H1 (cell line): ENCODE measurements around the gene ISCA2. TPM values are rescaled to one million over a fixed set of nuclear protein-coding genes. Genes with fewer than 3 reads are reported as not detected.

Source experiments
- CREB1 ChIP-seq: IDR thresholded peaks from 2 replicates; pipeline ENCODE4 v1.6.1; 2012; ENCODE audit warnings: inconsistent platforms
- KDM5A ChIP-seq: fragments of 200-600 bp; IDR thresholded peaks from 2 replicates; pipeline ENCODE4 v1.7.1; 2012; ENCODE audit warnings: mild to moderate bottlenecking, low read length, inconsistent platforms, mixed read lengths
- NANOG ChIP-seq: IDR thresholded peaks from 2 replicates; pipeline ENCODE4 v1.6.1; 2011; ENCODE audit warnings: low read length, low read depth, mild to moderate bottlenecking, inconsistent platforms; ENCODE audit not compliant: insufficient read depth, poor library complexity, severe bottlenecking
- TAF1 ChIP-seq: IDR thresholded peaks from 2 replicates; pipeline ENCODE4 v1.6.1; 2011; ENCODE audit warnings: mild to moderate bottlenecking, low read depth, low read length
- polyA plus RNA-seq, 7 experiments: library from polyadenylated mRNA; depleted of rRNA in 3 of 7; stranded (reverse) in 5 of 7; unstranded in 2 of 7; fragments of >200 nt in 5 of 7; fragments of 200-250 nt in 2 of 7; gene quantifications; 1 replicate in 5 of 7; 2 replicates in 1 of 7; 4 replicates in 1 of 7; pipeline versions ENCODE4 v1.2.1 to v1.2.3, GENCODE V29; 2011 to 2013; ENCODE audit warnings: missing spikeins in 2 of 7, mixed read lengths in 2 of 7
- total RNA-seq: library from RNA; stranded (reverse); fragmentation: NEBNext Ultra II Directional; extraction: Animal tissue kit (Norgen Biotek cat#: 25700); gene quantifications from 2 replicates; pipeline ENCODE4 v1.2.1, GENCODE V29; 2021
- TF ChIP-seq, protein P1 (sequence below): fragments of 300-600 bp; sonication (generic); IDR thresholded peaks from 2 replicates; pipeline ENCODE4 v1.7.1; 2012; ENCODE audit warnings: low read length, moderate library complexity, mild to moderate bottlenecking, inconsistent platforms; ENCODE audit not compliant: insufficient replicate concordance
- TF ChIP-seq, protein P2 (sequence below), 3 experiments: IDR thresholded peaks; 1 replicate in 2 of 3; 2 replicates in 1 of 3; pipeline versions ENCODE4 v1.5.1 to v1.6.1; 2011; ENCODE audit warnings: low read length in 3 of 3, mild to moderate bottlenecking in 3 of 3, inconsistent platforms in 2 of 3, low read depth in 1 of 3, moderate library complexity in 1 of 3; ENCODE audit not compliant: insufficient read depth in 1 of 3; ENCODE audit errors: control extremely low read depth in 1 of 3

Gene ISCA2
- total and polyA plus RNA-seq, 2 of the 8 experiments (the other 6 are each of a cell fraction or from before 2014, with no cell fraction given) = 43.5 to 78.6 TPM

DNA sequence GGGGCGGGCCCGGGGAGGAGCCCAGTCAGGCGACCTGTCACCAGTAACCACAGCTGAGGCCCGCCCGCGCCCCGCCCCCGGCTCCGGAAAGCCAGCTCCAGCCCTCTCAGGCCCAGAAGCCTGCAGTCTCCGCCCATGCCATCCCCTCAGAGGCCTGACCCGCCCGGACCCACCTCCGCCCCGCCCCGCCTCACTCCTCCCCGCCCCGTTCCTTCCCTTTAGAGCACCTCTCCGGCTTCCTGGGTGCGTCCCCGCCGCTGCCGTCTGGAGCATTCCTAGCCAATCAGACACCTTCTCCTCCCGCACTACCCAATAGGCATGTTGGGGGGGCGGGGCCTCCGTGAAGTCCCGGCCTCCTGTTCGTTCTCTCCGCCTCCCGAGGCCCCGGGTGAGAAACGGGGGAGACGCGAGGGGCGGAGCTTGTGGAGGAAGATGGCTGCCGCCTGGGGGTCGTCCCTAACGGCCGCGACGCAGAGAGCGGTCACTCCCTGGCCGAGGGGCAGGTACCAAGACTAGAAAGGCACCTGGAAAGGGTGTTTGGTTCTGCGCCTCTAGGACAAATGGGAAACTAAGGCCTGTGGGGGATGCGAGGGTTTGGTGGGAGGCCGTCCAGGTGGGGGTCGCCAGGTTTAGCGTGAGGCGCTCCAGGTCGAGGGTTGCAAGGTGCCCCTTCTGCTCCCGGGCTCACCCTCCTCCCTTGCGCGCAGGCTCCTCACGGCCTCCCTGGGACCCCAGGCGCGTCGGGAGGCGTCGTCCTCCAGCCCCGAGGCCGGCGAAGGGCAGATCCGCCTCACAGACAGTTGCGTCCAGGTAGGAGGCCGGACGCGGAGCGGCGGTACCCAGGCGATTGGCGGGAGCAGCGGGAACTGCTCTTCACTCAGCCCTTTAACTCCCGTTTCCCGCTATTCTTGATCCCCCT lies at the start of gene ISCA2 (continued):
- TF ChIP-seq KDM5A (peak; percentile 70; the same call in 1 of the 2 replicates), TAF1 (peak; percentile 83), NANOG (no peak), CREB1 (0 out of 2 replicates have a peak, but pooled peaks have one; percentile 44)
- TF ChIP-seq, protein P1, sequence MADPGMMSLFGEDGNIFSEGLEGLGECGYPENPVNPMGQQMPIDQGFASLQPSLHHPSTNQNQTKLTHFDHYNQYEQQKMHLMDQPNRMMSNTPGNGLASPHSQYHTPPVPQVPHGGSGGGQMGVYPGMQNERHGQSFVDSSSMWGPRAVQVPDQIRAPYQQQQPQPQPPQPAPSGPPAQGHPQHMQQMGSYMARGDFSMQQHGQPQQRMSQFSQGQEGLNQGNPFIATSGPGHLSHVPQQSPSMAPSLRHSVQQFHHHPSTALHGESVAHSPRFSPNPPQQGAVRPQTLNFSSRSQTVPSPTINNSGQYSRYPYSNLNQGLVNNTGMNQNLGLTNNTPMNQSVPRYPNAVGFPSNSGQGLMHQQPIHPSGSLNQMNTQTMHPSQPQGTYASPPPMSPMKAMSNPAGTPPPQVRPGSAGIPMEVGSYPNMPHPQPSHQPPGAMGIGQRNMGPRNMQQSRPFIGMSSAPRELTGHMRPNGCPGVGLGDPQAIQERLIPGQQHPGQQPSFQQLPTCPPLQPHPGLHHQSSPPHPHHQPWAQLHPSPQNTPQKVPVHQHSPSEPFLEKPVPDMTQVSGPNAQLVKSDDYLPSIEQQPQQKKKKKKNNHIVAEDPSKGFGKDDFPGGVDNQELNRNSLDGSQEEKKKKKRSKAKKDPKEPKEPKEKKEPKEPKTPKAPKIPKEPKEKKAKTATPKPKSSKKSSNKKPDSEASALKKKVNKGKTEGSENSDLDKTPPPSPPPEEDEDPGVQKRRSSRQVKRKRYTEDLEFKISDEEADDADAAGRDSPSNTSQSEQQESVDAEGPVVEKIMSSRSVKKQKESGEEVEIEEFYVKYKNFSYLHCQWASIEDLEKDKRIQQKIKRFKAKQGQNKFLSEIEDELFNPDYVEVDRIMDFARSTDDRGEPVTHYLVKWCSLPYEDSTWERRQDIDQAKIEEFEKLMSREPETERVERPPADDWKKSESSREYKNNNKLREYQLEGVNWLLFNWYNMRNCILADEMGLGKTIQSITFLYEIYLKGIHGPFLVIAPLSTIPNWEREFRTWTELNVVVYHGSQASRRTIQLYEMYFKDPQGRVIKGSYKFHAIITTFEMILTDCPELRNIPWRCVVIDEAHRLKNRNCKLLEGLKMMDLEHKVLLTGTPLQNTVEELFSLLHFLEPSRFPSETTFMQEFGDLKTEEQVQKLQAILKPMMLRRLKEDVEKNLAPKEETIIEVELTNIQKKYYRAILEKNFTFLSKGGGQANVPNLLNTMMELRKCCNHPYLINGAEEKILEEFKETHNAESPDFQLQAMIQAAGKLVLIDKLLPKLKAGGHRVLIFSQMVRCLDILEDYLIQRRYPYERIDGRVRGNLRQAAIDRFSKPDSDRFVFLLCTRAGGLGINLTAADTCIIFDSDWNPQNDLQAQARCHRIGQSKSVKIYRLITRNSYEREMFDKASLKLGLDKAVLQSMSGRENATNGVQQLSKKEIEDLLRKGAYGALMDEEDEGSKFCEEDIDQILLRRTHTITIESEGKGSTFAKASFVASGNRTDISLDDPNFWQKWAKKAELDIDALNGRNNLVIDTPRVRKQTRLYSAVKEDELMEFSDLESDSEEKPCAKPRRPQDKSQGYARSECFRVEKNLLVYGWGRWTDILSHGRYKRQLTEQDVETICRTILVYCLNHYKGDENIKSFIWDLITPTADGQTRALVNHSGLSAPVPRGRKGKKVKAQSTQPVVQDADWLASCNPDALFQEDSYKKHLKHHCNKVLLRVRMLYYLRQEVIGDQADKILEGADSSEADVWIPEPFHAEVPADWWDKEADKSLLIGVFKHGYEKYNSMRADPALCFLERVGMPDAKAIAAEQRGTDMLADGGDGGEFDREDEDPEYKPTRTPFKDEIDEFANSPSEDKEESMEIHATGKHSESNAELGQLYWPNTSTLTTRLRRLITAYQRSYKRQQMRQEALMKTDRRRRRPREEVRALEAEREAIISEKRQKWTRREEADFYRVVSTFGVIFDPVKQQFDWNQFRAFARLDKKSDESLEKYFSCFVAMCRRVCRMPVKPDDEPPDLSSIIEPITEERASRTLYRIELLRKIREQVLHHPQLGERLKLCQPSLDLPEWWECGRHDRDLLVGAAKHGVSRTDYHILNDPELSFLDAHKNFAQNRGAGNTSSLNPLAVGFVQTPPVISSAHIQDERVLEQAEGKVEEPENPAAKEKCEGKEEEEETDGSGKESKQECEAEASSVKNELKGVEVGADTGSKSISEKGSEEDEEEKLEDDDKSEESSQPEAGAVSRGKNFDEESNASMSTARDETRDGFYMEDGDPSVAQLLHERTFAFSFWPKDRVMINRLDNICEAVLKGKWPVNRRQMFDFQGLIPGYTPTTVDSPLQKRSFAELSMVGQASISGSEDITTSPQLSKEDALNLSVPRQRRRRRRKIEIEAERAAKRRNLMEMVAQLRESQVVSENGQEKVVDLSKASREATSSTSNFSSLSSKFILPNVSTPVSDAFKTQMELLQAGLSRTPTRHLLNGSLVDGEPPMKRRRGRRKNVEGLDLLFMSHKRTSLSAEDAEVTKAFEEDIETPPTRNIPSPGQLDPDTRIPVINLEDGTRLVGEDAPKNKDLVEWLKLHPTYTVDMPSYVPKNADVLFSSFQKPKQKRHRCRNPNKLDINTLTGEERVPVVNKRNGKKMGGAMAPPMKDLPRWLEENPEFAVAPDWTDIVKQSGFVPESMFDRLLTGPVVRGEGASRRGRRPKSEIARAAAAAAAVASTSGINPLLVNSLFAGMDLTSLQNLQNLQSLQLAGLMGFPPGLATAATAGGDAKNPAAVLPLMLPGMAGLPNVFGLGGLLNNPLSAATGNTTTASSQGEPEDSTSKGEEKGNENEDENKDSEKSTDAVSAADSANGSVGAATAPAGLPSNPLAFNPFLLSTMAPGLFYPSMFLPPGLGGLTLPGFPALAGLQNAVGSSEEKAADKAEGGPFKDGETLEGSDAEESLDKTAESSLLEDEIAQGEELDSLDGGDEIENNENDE = no peak
- TF ChIP-seq, protein P2, sequence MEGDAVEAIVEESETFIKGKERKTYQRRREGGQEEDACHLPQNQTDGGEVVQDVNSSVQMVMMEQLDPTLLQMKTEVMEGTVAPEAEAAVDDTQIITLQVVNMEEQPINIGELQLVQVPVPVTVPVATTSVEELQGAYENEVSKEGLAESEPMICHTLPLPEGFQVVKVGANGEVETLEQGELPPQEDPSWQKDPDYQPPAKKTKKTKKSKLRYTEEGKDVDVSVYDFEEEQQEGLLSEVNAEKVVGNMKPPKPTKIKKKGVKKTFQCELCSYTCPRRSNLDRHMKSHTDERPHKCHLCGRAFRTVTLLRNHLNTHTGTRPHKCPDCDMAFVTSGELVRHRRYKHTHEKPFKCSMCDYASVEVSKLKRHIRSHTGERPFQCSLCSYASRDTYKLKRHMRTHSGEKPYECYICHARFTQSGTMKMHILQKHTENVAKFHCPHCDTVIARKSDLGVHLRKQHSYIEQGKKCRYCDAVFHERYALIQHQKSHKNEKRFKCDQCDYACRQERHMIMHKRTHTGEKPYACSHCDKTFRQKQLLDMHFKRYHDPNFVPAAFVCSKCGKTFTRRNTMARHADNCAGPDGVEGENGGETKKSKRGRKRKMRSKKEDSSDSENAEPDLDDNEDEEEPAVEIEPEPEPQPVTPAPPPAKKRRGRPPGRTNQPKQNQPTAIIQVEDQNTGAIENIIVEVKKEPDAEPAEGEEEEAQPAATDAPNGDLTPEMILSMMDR (IDR thresholded peaks at IDR 0.05; ENCODE audit: control extremely low read depth in 1 of 3, insufficient read depth in 1 of 3, low read depth in 1 of 3, low read length in 3 of 3) = 0 out of 4 replicates have a peak, but pooled peaks of 1 of the 3 experiments have one; percentile 4
